Cardiac muscle cell (in vitro differentiated cells and primary cell): ENCODE measurements around the gene SH2D2A. TPM values are rescaled to one million over a fixed set of nuclear protein-coding genes. Genes with fewer than 3 reads are reported as not detected.

Experiments
- DNase-seq, 2 donors: peaks; one replicate each; pipeline versions ENCODE4 v3.0.0 to v3.0.0-alpha.2; 2010 to 2017; ENCODE audit warnings: low read depth in 1 of 2, low spot score in 1 of 2
- H3K27ac ChIP-seq: fragments of 200-600 bp; sonication (generic); 2 replicates; pipeline ENCODE4 v1.5.1; 2016
- H3K27me3 ChIP-seq: fragments of 200-600 bp; sonication (generic); 2 replicates; pipeline ENCODE4 v1.6.0; 2016; ENCODE audit warnings: control low read depth
- H3K36me3 ChIP-seq: fragments of 200-600 bp; sonication (generic); 2 replicates; pipeline ENCODE4 v1.5.1; 2016; ENCODE audit warnings: control low read depth
- H3K4me1 ChIP-seq: fragments of 200-600 bp; sonication (generic); 2 replicates; pipeline ENCODE4 v1.8.1; 2017; ENCODE audit warnings: low read depth, mild to moderate bottlenecking, mixed run types
- H3K4me3 ChIP-seq: fragments of 200-600 bp; sonication (generic); 2 replicates; pipeline ENCODE4 v1.5.1; 2016; ENCODE audit warnings: mild to moderate bottlenecking
- H3K9me3 ChIP-seq: fragments of 200-600 bp; sonication (generic); 2 replicates; pipeline ENCODE4 v1.5.1; 2017; ENCODE audit warnings: low read depth, mild to moderate bottlenecking, control low read depth
- polyA plus RNA-seq: library from polyadenylated mRNA; unstranded; fragments of >200 nt; fragmentation: Nextera tagmentation; extraction: Ambion mirVana; gene quantifications from 2 replicates; pipeline ENCODE4 v1.2.1, GENCODE V29; 2016
- total RNA-seq: library from RNA; depleted of rRNA; stranded (reverse); fragments of >200 nt; gene quantifications from 2 replicates; pipeline ENCODE4 v1.2.3, GENCODE V29; 2016
- TF ChIP-seq, protein P1 (sequence below): IDR thresholded peaks from 2 replicates; pipeline ENCODE4 v1.5.1; 2012; ENCODE audit warnings: low read depth, mild to moderate bottlenecking, low read length

Gene SH2D2A
- total RNA-seq (2.7 and 3.8 TPM in 2 replicates), polyA plus RNA-seq (1.1 and 5.2 TPM in 2 replicates)

DNA sequence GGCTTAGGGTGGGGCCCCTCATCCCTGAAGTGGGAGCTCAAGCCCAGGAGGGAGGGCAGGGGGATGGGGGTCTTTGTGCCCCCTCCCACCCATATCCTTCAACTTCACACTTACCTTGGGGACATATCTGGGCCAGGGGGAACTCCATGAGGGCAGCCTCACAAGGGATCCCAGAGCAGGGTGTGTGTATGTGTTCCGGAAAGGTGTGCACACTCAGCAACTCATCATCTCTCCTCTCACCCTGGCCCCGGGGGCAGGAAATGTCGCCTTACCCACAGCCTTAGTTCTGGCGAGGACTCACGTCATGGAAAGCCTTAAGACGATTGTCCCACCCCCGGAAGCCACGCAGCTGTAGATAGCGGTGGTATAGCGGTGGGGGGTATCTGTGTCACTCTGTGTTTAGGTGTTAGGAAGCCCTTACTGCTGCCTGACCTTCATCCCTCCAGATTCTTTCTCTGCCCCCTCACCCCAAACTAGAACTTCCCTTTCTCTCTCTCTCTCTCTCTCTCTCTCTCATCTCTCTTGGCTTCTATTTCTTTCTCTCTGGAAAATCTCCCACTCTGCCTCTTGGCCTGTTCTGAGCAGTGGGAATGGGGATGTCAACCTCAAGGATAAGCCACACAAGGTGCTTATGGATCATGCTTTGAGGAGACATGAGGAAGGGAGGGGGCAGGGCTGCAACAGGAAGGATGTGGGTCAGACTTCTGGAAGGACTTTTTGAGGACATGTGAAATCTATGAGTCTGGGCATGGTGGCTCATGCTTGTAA, at the start of gene SH2D2A:
Gene SH2D2A (minus strand): TSS at position 288 of the 768 bp plus-strand sequence. CDS start 140 bp downstream, at position 148.
- H3K36me3 ChIP-seq = no peaks in the 10 kb centered on the region
- TF ChIP-seq, protein P1, sequence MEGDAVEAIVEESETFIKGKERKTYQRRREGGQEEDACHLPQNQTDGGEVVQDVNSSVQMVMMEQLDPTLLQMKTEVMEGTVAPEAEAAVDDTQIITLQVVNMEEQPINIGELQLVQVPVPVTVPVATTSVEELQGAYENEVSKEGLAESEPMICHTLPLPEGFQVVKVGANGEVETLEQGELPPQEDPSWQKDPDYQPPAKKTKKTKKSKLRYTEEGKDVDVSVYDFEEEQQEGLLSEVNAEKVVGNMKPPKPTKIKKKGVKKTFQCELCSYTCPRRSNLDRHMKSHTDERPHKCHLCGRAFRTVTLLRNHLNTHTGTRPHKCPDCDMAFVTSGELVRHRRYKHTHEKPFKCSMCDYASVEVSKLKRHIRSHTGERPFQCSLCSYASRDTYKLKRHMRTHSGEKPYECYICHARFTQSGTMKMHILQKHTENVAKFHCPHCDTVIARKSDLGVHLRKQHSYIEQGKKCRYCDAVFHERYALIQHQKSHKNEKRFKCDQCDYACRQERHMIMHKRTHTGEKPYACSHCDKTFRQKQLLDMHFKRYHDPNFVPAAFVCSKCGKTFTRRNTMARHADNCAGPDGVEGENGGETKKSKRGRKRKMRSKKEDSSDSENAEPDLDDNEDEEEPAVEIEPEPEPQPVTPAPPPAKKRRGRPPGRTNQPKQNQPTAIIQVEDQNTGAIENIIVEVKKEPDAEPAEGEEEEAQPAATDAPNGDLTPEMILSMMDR = no peak
- H3K9me3 ChIP-seq = no peaks in the 10 kb centered on the region
- H3K27me3 ChIP-seq = no peaks in the 10 kb centered on the region
- no peaks in the 10 kb centered on the region for H3K4me1 ChIP-seq
- DNase-seq = peak in 1 of 2 donors; percentile 83
- H3K4me3 ChIP-seq = no peak within 1 kb of the TSS
- H3K27ac ChIP-seq = no peak within 1 kb of the TSS

DNA sequence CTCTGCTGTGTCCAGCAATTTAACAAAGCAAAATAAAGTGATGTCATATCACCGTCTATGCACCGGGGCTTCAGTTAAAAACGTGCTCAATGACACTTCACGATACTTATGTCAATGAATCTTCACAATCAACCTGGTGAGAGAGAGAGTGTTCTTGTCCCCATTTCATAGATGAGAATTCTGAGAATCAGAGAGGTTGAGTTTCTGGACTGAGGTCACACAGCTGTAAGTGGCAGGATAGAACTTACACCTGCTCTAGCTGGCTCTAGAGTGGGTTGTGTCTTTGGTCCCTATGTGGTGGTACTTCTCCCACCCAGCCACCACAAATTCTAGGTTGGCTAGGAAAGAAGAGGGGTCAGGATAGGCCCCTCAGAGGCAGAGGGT, 49.2 kb upstream of the SH2D2A start:
- Histone ChIP-seq H3K4me3 (no peak overlapping the region), H3K36me3 (no peaks in the 10 kb centered on the region), H3K4me1 (peaks cover 18% of the 10 kb centered on the region), H3K27me3 (peaks cover 18% of the 10 kb centered on the region), H3K9me3 (no peaks in the 10 kb centered on the region), H3K27ac (no peak overlapping the region)
- DNase-seq = no peak
- TF ChIP-seq, protein P1 = no peak

GRCh38 chr1:156865258-156865657, 48.6 kb upstream of the SH2D2A start:
- Histone ChIP-seq H3K4me3 (no peak overlapping the region), H3K9me3 (no peaks in the 10 kb centered on the region), H3K36me3 (no peaks in the 10 kb centered on the region), H3K4me1 (peaks cover 18% of the 10 kb centered on the region), H3K27ac (no peak overlapping the region), H3K27me3 (peaks cover 24% of the 10 kb centered on the region)
- TF ChIP-seq, protein P1 = no peak
- DNase-seq = no peak

DNA sequence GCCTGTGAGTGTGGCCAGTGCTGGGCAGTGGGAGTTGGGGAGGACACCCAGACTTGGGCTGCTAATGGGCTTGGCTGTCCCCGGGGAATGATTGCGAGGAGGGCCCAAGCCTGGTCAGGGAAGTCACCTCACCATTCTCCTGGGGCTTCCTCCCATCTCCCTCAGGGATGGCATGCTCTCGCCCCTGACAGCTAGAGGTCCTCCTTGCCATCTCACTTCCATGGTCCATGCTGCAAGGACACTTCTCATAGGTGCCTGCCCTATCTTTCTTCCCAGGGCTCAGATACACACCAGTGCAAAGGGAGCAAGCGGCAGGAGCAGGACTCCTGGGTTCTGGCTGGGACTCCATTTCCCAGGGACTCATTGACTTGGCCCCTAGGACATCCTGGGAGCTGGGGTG, 48.1 kb upstream of the SH2D2A start:
- TF ChIP-seq, protein P1 = no peak
- Histone ChIP-seq H3K27ac (no peak overlapping the region), H3K4me1 (peaks cover 18% of the 10 kb centered on the region), H3K27me3 (peaks cover 28% of the 10 kb centered on the region), H3K36me3 (no peaks in the 10 kb centered on the region), H3K4me3 (no peak overlapping the region), H3K9me3 (no peaks in the 10 kb centered on the region)
- no peak for DNase-seq

GRCh38 chr1:156863631-156864030, 47.0 kb upstream of the SH2D2A start:
- peaks cover 19% of the 10 kb centered on the region for H3K4me1 ChIP-seq
- no peak overlapping the region for H3K4me3 ChIP-seq
- TF ChIP-seq, protein P1 = no peak
- H3K36me3 ChIP-seq = no peaks in the 10 kb centered on the region
- H3K27me3 ChIP-seq = peaks cover 39% of the 10 kb centered on the region
- DNase-seq = no peak
- H3K9me3 ChIP-seq = no peaks in the 10 kb centered on the region
- no peak overlapping the region for H3K27ac ChIP-seq
